IMR-90 (cell line): Measurements from ENCODE around the gene CANT1.

Experiments used
- BHLHE40 ChIP-seq: fragments of 150-350 bp; IDR thresholded peaks from 2 replicates; pipeline ENCODE4 v1.6.1; 2016; ENCODE audit warnings: mild to moderate bottlenecking, low read depth, low read length
- CEBPB ChIP-seq: IDR thresholded peaks from 2 replicates; pipeline ENCODE4 v1.6.1; 2012; ENCODE audit warnings: low read depth, low read length, improper control_type of control experiment
- CTCF ChIP-seq: conservative IDR thresholded peaks from 2 replicates; pipeline ENCODE4 v1.5.1; 2012; ENCODE audit warnings: mild to moderate bottlenecking, low read depth, low read length, improper control_type of control experiment
- FOS ChIP-seq: fragments of 150-350 bp; IDR thresholded peaks from 2 replicates; pipeline ENCODE4 v1.6.1; 2016; ENCODE audit warnings: low read depth, low read length
- MAFK ChIP-seq: IDR thresholded peaks from 2 replicates; pipeline ENCODE4 v1.6.1; 2012; ENCODE audit warnings: low read depth, low read length, improper control_type of control experiment
- POLR2A ChIP-seq: IDR thresholded peaks from 2 replicates; pipeline ENCODE4 v1.6.1; 2012; ENCODE audit warnings: mild to moderate bottlenecking, low read depth, low read length
- RAD21 ChIP-seq: IDR thresholded peaks from 2 replicates; pipeline ENCODE4 v1.6.1; 2012; ENCODE audit warnings: low read length, improper control_type of control experiment
- RCOR1 ChIP-seq: IDR thresholded peaks from 2 replicates; pipeline ENCODE4 v1.6.1; 2012; ENCODE audit warnings: mild to moderate bottlenecking, low read length, improper control_type of control experiment; ENCODE audit not compliant: insufficient replicate concordance
- RFX5 ChIP-seq: IDR thresholded peaks from 2 replicates; pipeline ENCODE4 v1.8.0; 2012; ENCODE audit warnings: low read depth, mild to moderate bottlenecking, low read length, moderate library complexity
- SMC3 ChIP-seq: fragments of 150-350 bp; IDR thresholded peaks from 2 replicates; pipeline ENCODE4 v1.6.1; 2016; ENCODE audit warnings: low read depth, mild to moderate bottlenecking, antibody characterized with exemption, low read length, moderate library complexity
- TF ChIP-seq, protein P1 (sequence below): fragments of 150-350 bp; IDR thresholded peaks from 2 replicates; pipeline ENCODE4 v1.6.1; 2016; ENCODE audit warnings: low read depth, mild to moderate bottlenecking, low read length, moderate library complexity, borderline replicate concordance

DNA sequence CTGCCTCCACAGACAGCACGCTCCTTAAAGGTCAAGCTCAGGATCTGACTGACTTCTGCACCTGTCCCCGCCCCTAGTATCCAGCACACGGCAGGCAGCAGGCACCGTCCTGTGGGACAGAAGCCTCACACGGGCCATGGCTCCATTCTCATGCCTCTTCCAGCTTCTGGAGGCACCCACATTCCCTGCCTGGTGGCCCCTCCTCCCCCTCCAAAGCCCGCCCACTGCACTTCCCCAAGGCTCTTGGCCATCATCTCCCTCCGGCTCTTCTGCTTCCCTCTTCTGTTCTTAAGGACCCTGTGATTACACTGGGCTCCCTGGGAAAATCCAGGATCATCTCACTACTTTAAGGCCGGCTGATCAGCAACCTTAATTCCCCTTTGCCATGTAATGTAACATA is 3.5 kb downstream of the CANT1 start:
- TF ChIP-seq, protein P1, sequence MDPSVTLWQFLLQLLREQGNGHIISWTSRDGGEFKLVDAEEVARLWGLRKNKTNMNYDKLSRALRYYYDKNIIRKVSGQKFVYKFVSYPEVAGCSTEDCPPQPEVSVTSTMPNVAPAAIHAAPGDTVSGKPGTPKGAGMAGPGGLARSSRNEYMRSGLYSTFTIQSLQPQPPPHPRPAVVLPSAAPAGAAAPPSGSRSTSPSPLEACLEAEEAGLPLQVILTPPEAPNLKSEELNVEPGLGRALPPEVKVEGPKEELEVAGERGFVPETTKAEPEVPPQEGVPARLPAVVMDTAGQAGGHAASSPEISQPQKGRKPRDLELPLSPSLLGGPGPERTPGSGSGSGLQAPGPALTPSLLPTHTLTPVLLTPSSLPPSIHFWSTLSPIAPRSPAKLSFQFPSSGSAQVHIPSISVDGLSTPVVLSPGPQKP: no peak
- TF ChIP-seq MAFK (no peak), CTCF (no peak), POLR2A (no peak), BHLHE40 (no peak), FOS (no peak), RFX5 (no peak), RAD21 (no peak), SMC3 (no peak), CEBPB (no peak), RCOR1 (no peak)
